ENCODE measurements around the gene RAB26. TPM values are rescaled to one million over a fixed set of nuclear protein-coding genes. Genes with fewer than 3 reads are reported as not detected.
"Not testable (repeated sequence)": the region's sequence is repeated elsewhere in the genome, so short reads cannot be mapped to it uniquely, and the experiment has no call there.

The RAB26 gene
- total and polyA plus RNA-seq, 2 experiments from 2014 or later: 0.71 TPM; not detected in 1

- H3K4me1 ChIP-seq (ENCODE audit: insufficient read depth): peaks cover 52% of the 10 kb centered on the region
- peak overlapping the region; percentile 68 for H3K9ac ChIP-seq
- H3K4me2 ChIP-seq (ENCODE audit: unreplicated experiment): peak overlapping the region; percentile 50
- H2AFZ ChIP-seq; H3K9me3 ChIP-seq (ENCODE audit: low read depth); H3K9me2 ChIP-seq (ENCODE audit: insufficient read depth); H3K36me3 ChIP-seq (ENCODE audit: low read depth); in situ Hi-C loops (cut with MboI); DNase-seq; H4K20me1 ChIP-seq (ENCODE audit: insufficient read depth); H3K27me3 ChIP-seq (replicated peaks; ENCODE audit: insufficient read depth): not testable (repeated sequence)
- H3K4me3 ChIP-seq: peak overlapping the region; percentile 49
- peaks cover 20% of the 10 kb centered on the region; the same call in 1 of the 2 replicates for H3F3A ChIP-seq (ENCODE audit: insufficient read depth)
- peaks cover 93% of the 10 kb centered on the region for H3K79me2 ChIP-seq (ENCODE audit: insufficient read depth)
- H3K27ac ChIP-seq: peak overlapping the region; percentile 68
- 3 to 5% methylated on average over 9 of the region's 11 CpGs for WGBS, 2 experiments (ENCODE audit: low coverage in 1 of 2, low lambda C conversion rate in 2 of 2, missing lambda C conversion rate in 2 of 2)
Measured at GRCh38 chr16:2124377-2124693, 24.1 kb upstream of the RAB26 start.

GRCh38 chr16:2124694-2125444 lies 23.6 kb upstream of the RAB26 start:
- peak overlapping the region; percentile 68 for H3K27ac ChIP-seq
- H3K36me3 ChIP-seq (ENCODE audit: low read depth); H2AFZ ChIP-seq; H4K20me1 ChIP-seq (ENCODE audit: insufficient read depth); H3K9me2 ChIP-seq (ENCODE audit: insufficient read depth); H3K9me3 ChIP-seq (ENCODE audit: low read depth); in situ Hi-C loops (cut with MboI); H3K27me3 ChIP-seq (replicated peaks; ENCODE audit: insufficient read depth): not testable (repeated sequence)
- peaks cover 52% of the 10 kb centered on the region for H3K4me1 ChIP-seq (ENCODE audit: insufficient read depth)
- H3F3A ChIP-seq (ENCODE audit: insufficient read depth): peaks cover 20% of the 10 kb centered on the region; the same call in 1 of the 2 replicates
- peaks cover 93% of the 10 kb centered on the region for H3K79me2 ChIP-seq (ENCODE audit: insufficient read depth)
- DNase-seq: peak; percentile 75
- H3K4me3 ChIP-seq: peak overlapping the region; percentile 49
- 0 to 2% methylated on average over 27 of the region's 37 CpGs for whole genome bisulfite sequencing, 2 experiments (ENCODE audit: low coverage in 1 of 2, low lambda C conversion rate in 2 of 2, missing lambda C conversion rate in 2 of 2)
- H3K9ac ChIP-seq: peak overlapping the region; percentile 68
- H3K4me2 ChIP-seq (ENCODE audit: unreplicated experiment): peak overlapping the region; percentile 52

- H3K9me2 ChIP-seq (ENCODE audit: insufficient read depth); H3K36me3 ChIP-seq (ENCODE audit: low read depth); H3K27me3 ChIP-seq (replicated peaks; ENCODE audit: insufficient read depth); in situ Hi-C loops (cut with MboI); DNase-seq; H3K9me3 ChIP-seq (ENCODE audit: low read depth); H2AFZ ChIP-seq; H4K20me1 ChIP-seq (ENCODE audit: insufficient read depth): not testable (repeated sequence)
- peaks cover 16% of the 10 kb centered on the region; the same call in 1 of the 2 replicates for H3F3A ChIP-seq (ENCODE audit: insufficient read depth)
- H3K79me2 ChIP-seq (ENCODE audit: insufficient read depth): peaks cover 93% of the 10 kb centered on the region
- WGBS, 2 experiments (ENCODE audit: low coverage in 1 of 2, low lambda C conversion rate in 2 of 2, missing lambda C conversion rate in 2 of 2): 16 to 22% methylated on average over 3 to 11 of the region's 11 CpGs
- peak overlapping the region; percentile 52 for H3K4me2 ChIP-seq (ENCODE audit: unreplicated experiment)
- H3K9ac ChIP-seq: peak overlapping the region; percentile 68
- H3K4me1 ChIP-seq (ENCODE audit: insufficient read depth): peaks cover 52% of the 10 kb centered on the region
- peak overlapping the region; percentile 49 for H3K4me3 ChIP-seq
- peak overlapping the region; percentile 68 for H3K27ac ChIP-seq
Measured at GRCh38 chr16:2125609-2126008, 22.8 kb upstream of the RAB26 start.

GRCh38 chr16:2126161-2126743 lies 22.2 kb upstream of the RAB26 start:
- H3K9me2 ChIP-seq (ENCODE audit: insufficient read depth); H3K27me3 ChIP-seq (replicated peaks; ENCODE audit: insufficient read depth); H3K36me3 ChIP-seq (ENCODE audit: low read depth); in situ Hi-C loops (cut with MboI); H4K20me1 ChIP-seq (ENCODE audit: insufficient read depth); H3K9me3 ChIP-seq (ENCODE audit: low read depth); H2AFZ ChIP-seq: not testable (repeated sequence)
- WGBS, 2 experiments (ENCODE audit: low coverage in 1 of 2, low lambda C conversion rate in 2 of 2, missing lambda C conversion rate in 2 of 2): 9 to 18% methylated on average over 19 to 21 of the region's 21 CpGs
- Histone ChIP-seq H3K79me2 (ENCODE audit: insufficient read depth) (peaks cover 93% of the 10 kb centered on the region), H3K4me1 (ENCODE audit: insufficient read depth) (peaks cover 49% of the 10 kb centered on the region), H3K4me2 (ENCODE audit: unreplicated experiment) (peak overlapping the region; percentile 49), H3K27ac (peak overlapping the region; percentile 68), H3K9ac (peak overlapping the region; percentile 68), H3K4me3 (peak overlapping the region; percentile 52; the same call in 1 of the 2 replicates), H3F3A (ENCODE audit: insufficient read depth) (peaks cover 12% of the 10 kb centered on the region; the same call in 1 of the 2 replicates)
- peak; percentile 71 for DNase-seq

- H3K27me3 ChIP-seq (replicated peaks; ENCODE audit: insufficient read depth); H3K36me3 ChIP-seq (ENCODE audit: low read depth); H3K9me3 ChIP-seq (ENCODE audit: low read depth); H2AFZ ChIP-seq; in situ Hi-C loops (cut with MboI); H3K9me2 ChIP-seq (ENCODE audit: insufficient read depth); H4K20me1 ChIP-seq (ENCODE audit: insufficient read depth): not testable (repeated sequence)
- peak overlapping the region; percentile 68 for H3K9ac ChIP-seq
- H3K27ac ChIP-seq: peak overlapping the region; percentile 68
- WGBS, 2 experiments (ENCODE audit: low coverage in 1 of 2, low lambda C conversion rate in 2 of 2, missing lambda C conversion rate in 2 of 2): 14 to 19% methylated on average over 31 of the region's 31 CpGs
- peak overlapping the region; percentile 52 for H3K4me3 ChIP-seq
- H3K4me1 ChIP-seq (ENCODE audit: insufficient read depth): peaks cover 44% of the 10 kb centered on the region
- peak overlapping the region; percentile 49 for H3K4me2 ChIP-seq (ENCODE audit: unreplicated experiment)
- peak; percentile 31 for DNase-seq
- H3K79me2 ChIP-seq (ENCODE audit: insufficient read depth): peaks cover 93% of the 10 kb centered on the region
- H3F3A ChIP-seq (ENCODE audit: insufficient read depth): peaks cover 12% of the 10 kb centered on the region; the same call in 1 of the 2 replicates
Measured at GRCh38 chr16:2126928-2127556, 21.4 kb upstream of the RAB26 start.

- peak overlapping the region; percentile 49 for H3K4me2 ChIP-seq (ENCODE audit: unreplicated experiment)
- peak overlapping the region; percentile 68 for H3K27ac ChIP-seq
Measured at GRCh38 chr16:2127630-2128280, 20.7 kb upstream of the RAB26 start.

GRCh38 chr16:2129251-2129650 lies 19.2 kb upstream of the RAB26 start:
- Histone ChIP-seq H3K9ac (0 out of 2 replicates have a peak overlapping the region, but pooled peaks have one; percentile 42), H3F3A (ENCODE audit: insufficient read depth) (peaks cover 12% of the 10 kb centered on the region; the same call in 1 of the 2 replicates), H3K27ac (peak overlapping the region; percentile 73), H3K79me2 (ENCODE audit: insufficient read depth) (peaks cover 88% of the 10 kb centered on the region), H3K4me1 (ENCODE audit: insufficient read depth) (peaks cover 38% of the 10 kb centered on the region)
- H3K9me2 ChIP-seq (ENCODE audit: insufficient read depth); H3K4me3 ChIP-seq; H3K27me3 ChIP-seq (replicated peaks; ENCODE audit: insufficient read depth); H2AFZ ChIP-seq; H4K20me1 ChIP-seq (ENCODE audit: insufficient read depth); H3K36me3 ChIP-seq (ENCODE audit: low read depth); H3K9me3 ChIP-seq (ENCODE audit: low read depth); H3K4me2 ChIP-seq (ENCODE audit: unreplicated experiment); in situ Hi-C loops (cut with MboI): not testable (repeated sequence)
- 3% methylated on average over 8 to 9 of the region's 11 CpGs for WGBS, 2 experiments (ENCODE audit: low coverage in 1 of 2, low lambda C conversion rate in 2 of 2, missing lambda C conversion rate in 2 of 2)
- DNase-seq: peak; percentile 80

More at GRCh38 chr16:2127630-2128280, 20.7 kb upstream of the RAB26 start:
- 0 to 1% methylated on average over 3 of the region's 3 CpGs for WGBS, 2 experiments (ENCODE audit: low coverage in 1 of 2, low lambda C conversion rate in 2 of 2, missing lambda C conversion rate in 2 of 2)
- Histone ChIP-seq H3K4me3 (peak overlapping the region; percentile 52; the same call in 1 of the 2 replicates), H3K4me1 (ENCODE audit: insufficient read depth) (peaks cover 44% of the 10 kb centered on the region), H3K9ac (peak overlapping the region; percentile 68), H3F3A (ENCODE audit: insufficient read depth) (peaks cover 12% of the 10 kb centered on the region; the same call in 1 of the 2 replicates), H3K79me2 (ENCODE audit: insufficient read depth) (peaks cover 93% of the 10 kb centered on the region)
- in situ Hi-C loops (cut with MboI); H2AFZ ChIP-seq; H3K36me3 ChIP-seq (ENCODE audit: low read depth); H3K9me2 ChIP-seq (ENCODE audit: insufficient read depth); H4K20me1 ChIP-seq (ENCODE audit: insufficient read depth); H3K9me3 ChIP-seq (ENCODE audit: low read depth); H3K27me3 ChIP-seq (replicated peaks; ENCODE audit: insufficient read depth): not testable (repeated sequence)
- DNase-seq: peak; percentile 54
